ENCODE data around the gene PPAN.

DNA sequence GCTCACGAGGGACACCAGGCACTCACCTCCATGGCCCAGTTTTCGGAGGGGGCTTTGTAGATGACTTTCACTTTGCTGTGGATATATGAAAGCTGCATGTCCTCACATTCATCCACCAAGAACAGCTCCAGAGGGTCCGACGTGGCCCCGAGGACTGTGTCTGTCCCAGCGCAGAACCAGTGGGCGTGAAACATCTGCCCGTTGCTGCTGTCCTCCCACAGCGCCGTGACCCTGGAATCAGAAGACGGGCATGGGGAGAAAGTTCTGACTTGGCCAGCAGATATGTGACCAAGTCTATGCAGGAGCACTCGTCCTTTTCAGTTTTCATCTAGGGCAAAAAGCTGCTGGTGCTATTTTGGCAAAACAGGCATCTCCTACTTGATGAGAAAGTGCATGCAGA lies 43.3 kb downstream of the PPAN start:
- TF ChIP-seq EZH2phosphoT487 (IDR thresholded peaks at IDR 0.05; ENCODE audit: insufficient read depth, low read depth), result no peak
- no peak for TF ChIP-seq EZH2 (IDR thresholded peaks at IDR 0.05; ENCODE audit: insufficient read depth, poor library complexity, severe bottlenecking)
